Effector memory CD4-positive, alpha-beta T cell (primary cell): ENCODE data around the gene TBPL1.
"Not testable (repeated sequence)": the region's sequence is repeated elsewhere in the genome, so short reads cannot be mapped to it uniquely, and the experiment has no call there.

Experiments
- DNase-seq, 3 donors: peaks; one replicate each; pipeline ENCODE4 v3.0.0-alpha.2; 2020
- H3K27ac ChIP-seq: 2 replicates; pipeline ENCODE4 v1.7.0; 2013; ENCODE audit warnings: mild to moderate bottlenecking, low read length, moderate library complexity; ENCODE audit not compliant: insufficient read depth, poor library complexity, severe bottlenecking
- H3K27me3 ChIP-seq: replicated peaks from 2 replicates; pipeline ENCODE4 v1.7.0; 2013; ENCODE audit warnings: mild to moderate bottlenecking, low read length; ENCODE audit not compliant: insufficient read depth, control insufficient read depth, poor library complexity, severe bottlenecking
- H3K36me3 ChIP-seq: 2 replicates; pipeline ENCODE4 v1.7.0; 2013; ENCODE audit warnings: mild to moderate bottlenecking, low read length, moderate library complexity; ENCODE audit not compliant: control insufficient read depth, insufficient read depth
- H3K4me1 ChIP-seq: 2 replicates; pipeline ENCODE4 v1.7.0; 2013; ENCODE audit warnings: low read length, mild to moderate bottlenecking; ENCODE audit not compliant: control insufficient read depth, insufficient read depth, poor library complexity, severe bottlenecking
- H3K4me3 ChIP-seq: 2 replicates; pipeline ENCODE4 v1.7.0; 2013; ENCODE audit warnings: low read length, low read depth, mild to moderate bottlenecking; ENCODE audit not compliant: insufficient read depth, poor library complexity, severe bottlenecking
- H3K9me3 ChIP-seq: 2 replicates; pipeline ENCODE4 v1.7.0; 2013; ENCODE audit warnings: mild to moderate bottlenecking, low read length, moderate library complexity; ENCODE audit not compliant: control insufficient read depth

TBPL1 gene

DNA sequence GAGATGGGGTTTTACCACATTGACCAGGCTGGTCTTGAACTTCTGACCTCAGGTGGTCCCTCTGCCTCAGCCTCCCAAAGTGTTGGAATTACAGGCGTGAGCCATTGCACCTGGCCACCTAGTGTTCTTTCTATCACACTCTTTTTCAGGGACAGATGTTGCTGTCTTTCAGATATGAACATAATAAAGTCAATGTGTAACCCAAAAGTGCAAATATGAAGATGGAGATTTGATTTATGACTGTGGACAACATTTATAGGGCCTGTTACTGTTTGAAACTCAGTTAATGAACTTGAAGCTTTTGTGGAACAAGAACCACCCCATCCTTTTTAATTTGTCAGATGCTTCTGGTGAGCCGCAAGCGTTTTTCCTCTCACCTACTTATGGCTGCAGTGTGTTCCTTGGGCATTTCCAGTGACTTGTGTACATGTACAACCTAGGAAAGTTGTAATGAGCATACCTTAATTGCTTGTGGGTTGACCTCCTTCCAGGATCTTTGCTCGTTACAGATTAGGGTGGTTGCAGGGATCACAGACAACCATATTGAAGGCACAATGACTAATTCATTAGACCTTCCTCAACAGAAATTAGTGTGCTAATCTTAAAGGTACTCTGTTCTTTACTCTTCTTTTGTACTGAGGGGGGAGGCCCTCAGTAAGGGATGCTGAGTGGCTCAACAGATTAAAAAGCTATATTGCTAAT is 6.8 kb downstream of the TBPL1 start:
- Histone ChIP-seq H3K4me1 (peaks cover 3% of the 10 kb centered on the region), H3K9me3 (no peaks in the 10 kb centered on the region), H3K27ac (no peak overlapping the region), H3K36me3 (no peaks in the 10 kb centered on the region), H3K27me3 (no peaks in the 10 kb centered on the region), H3K4me3 (no peak overlapping the region)
- DNase-seq, result no peak

GRCh38 chr6:133961831-133962230 is 8.8 kb downstream of the TBPL1 start:
- Histone ChIP-seq H3K4me1 (peaks cover 3% of the 10 kb centered on the region), H3K9me3 (no peaks in the 10 kb centered on the region), H3K4me3 (no peak overlapping the region), H3K27me3 (no peaks in the 10 kb centered on the region), H3K36me3 (no peaks in the 10 kb centered on the region), H3K27ac (no peak overlapping the region)
- no peak for DNase-seq

- no peak for DNase-seq
- Histone ChIP-seq H3K27ac (no peak overlapping the region), H3K4me1 (peaks cover 3% of the 10 kb centered on the region), H3K36me3 (no peaks in the 10 kb centered on the region), H3K27me3 (no peaks in the 10 kb centered on the region), H3K4me3 (no peak overlapping the region), H3K9me3 (no peaks in the 10 kb centered on the region)
Measured at GRCh38 chr6:133964052-133964451, 11.0 kb downstream of the TBPL1 start.

GRCh38 chr6:133964702-133965101 is 11.7 kb downstream of the TBPL1 start:
- Histone ChIP-seq H3K4me1 (peaks cover 3% of the 10 kb centered on the region), H3K36me3 (no peaks in the 10 kb centered on the region), H3K27ac (no peak overlapping the region), H3K9me3 (no peaks in the 10 kb centered on the region), H3K27me3 (no peaks in the 10 kb centered on the region), H3K4me3 (no peak overlapping the region)
- no peak for DNase-seq

DNA sequence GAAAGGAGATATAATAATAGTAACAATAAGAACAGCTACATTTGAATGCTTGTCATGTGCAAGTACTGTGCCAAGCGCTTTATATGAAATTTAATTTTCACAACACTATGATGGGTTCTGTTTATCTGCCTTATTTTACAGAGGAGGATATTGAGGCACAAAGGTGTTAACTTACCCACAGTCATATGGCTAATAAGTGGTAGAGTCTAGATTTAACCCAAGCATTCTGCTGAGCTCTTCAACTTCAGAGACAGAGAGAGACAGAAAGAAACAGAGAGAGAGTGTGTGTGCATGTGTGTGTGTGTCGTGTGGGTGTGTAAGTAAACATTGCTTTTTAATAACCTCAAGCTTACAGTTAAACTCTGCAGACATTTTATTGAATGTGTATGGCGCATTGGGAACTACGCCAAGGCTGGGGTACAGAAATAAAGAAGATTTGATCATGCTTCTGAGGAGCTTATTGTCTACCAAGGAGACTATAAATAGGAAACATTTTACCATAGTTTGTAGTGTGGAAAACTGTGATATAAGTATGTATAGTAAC is 12.9 kb downstream of the TBPL1 start:
- H3K4me3 ChIP-seq, result no peak overlapping the region
- no peak overlapping the region for H3K27ac ChIP-seq
- no peaks in the 10 kb centered on the region for H3K36me3 ChIP-seq
- no peaks in the 10 kb centered on the region for H3K4me1 ChIP-seq
- DNase-seq, result no peak
- no peaks in the 10 kb centered on the region for H3K9me3 ChIP-seq
- H3K27me3 ChIP-seq, result no peaks in the 10 kb centered on the region

GRCh38 chr6:133966654-133967329 is 13.8 kb downstream of the TBPL1 start:
- no peaks in the 10 kb centered on the region for H3K4me1 ChIP-seq
- no peak overlapping the region for H3K4me3 ChIP-seq
- H3K9me3 ChIP-seq, result no peaks in the 10 kb centered on the region
- DNase-seq, result no peak
- no peaks in the 10 kb centered on the region for H3K27me3 ChIP-seq
- H3K36me3 ChIP-seq, result no peaks in the 10 kb centered on the region
- no peak overlapping the region for H3K27ac ChIP-seq

DNA sequence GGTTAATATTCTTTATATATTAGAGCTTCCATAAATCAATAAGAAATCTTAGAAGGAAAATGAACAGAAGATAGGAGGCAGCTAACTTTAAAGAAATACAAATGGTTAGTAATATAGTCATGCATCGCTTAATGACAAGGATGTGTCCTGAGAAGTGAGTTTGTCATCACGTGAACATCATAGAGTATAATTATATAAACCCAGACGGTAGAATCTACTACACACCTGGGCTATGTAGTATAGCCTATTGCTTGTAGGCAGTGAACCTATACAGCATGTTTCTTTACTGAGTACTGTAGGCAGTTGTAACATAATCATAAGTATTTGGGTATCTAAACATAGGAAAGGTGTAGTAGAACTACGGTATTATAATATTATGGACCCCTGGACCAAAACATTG is 14.3 kb downstream of the TBPL1 start:
- DNase-seq, result no peak
- H3K27me3 ChIP-seq, result no peaks in the 10 kb centered on the region
- no peaks in the 10 kb centered on the region for H3K9me3 ChIP-seq
- H3K4me1 ChIP-seq, result no peaks in the 10 kb centered on the region
- H3K36me3 ChIP-seq, result no peaks in the 10 kb centered on the region
- no peak overlapping the region for H3K27ac ChIP-seq
- H3K4me3 ChIP-seq, result no peak overlapping the region

- H3K4me1 ChIP-seq, H3K4me3 ChIP-seq, H3K36me3 ChIP-seq, H3K27ac ChIP-seq, H3K27me3 ChIP-seq, DNase-seq, H3K9me3 ChIP-seq: not testable (repeated sequence)
Measured at GRCh38 chr6:133967835-133968234, 14.8 kb downstream of the TBPL1 start.

- Histone ChIP-seq H3K9me3 (no peaks in the 10 kb centered on the region), H3K27me3 (no peaks in the 10 kb centered on the region), H3K36me3 (no peaks in the 10 kb centered on the region), H3K4me3 (no peak overlapping the region), H3K4me1 (no peaks in the 10 kb centered on the region), H3K27ac (no peak overlapping the region)
- DNase-seq, result no peak
Measured at GRCh38 chr6:133969285-133969920, 16.4 kb downstream of the TBPL1 start.

DNA sequence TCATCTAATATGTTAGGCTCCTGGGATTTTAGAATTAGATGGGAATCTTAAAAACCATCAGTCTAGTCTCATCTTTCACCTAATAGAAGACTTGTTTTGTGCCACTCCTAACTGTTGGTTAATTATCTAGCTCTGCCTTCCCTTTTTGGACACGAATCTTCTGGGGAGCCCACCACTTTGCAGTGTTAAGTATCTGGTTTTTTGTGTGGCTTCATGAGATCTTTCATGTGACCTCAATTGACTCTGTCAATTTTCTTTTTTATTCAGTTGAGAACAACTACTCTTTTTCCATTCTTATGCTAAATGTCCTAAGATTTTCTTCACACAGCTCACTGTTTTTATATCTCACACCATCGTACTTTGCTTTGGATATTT is 16.9 kb downstream of the TBPL1 start:
- no peak for DNase-seq
- H3K27me3 ChIP-seq, result no peaks in the 10 kb centered on the region
- no peaks in the 10 kb centered on the region for H3K4me1 ChIP-seq
- H3K4me3 ChIP-seq, result no peak overlapping the region
- H3K36me3 ChIP-seq, result no peaks in the 10 kb centered on the region
- no peak overlapping the region for H3K27ac ChIP-seq
- no peaks in the 10 kb centered on the region for H3K9me3 ChIP-seq
